MCF 10A (cell line): Measurements from ENCODE around the gene TTC34. TPM values are rescaled to one million over a fixed set of nuclear protein-coding genes. Genes with fewer than 3 reads are reported as not detected.
"Not testable (repeated sequence)": the region's sequence is repeated elsewhere in the genome, so short reads cannot be mapped to it uniquely, and the experiment has no call there.

ENCODE experiments used
- BruUV-seq: library from RNA; stranded (reverse); fragments of 400-500 nt; replicated peaks from 2 replicates; lab custom pipeline; 2021; lab: Mats Ljungman, UMichigan
- CTCF ChIA-PET: fragments of 300-600 bp; sonication (Branson Sonifier 250); formaldehyde crosslinking; extraction: SDS; loops from one replicate; lab custom pipeline; 2021; ENCODE audit warnings: antibody characterized with exemption, inconsistent platforms; lab: Yijun Ruan, JAX
- POLR2A ChIA-PET: fragments of 300-600, 350-650 bp; sonication (Branson Sonifier 250); formaldehyde crosslinking; extraction: SDS; loops from one replicate; lab custom pipeline; 2020; ENCODE audit warnings: antibody characterized with exemption, inconsistent platforms; lab: Yijun Ruan, JAX
- DNase-seq: peaks from one replicate; pipeline ENCODE4 v3.0.0-alpha.2; 2018; ENCODE audit not compliant: unreplicated experiment
- H3K27ac Mint-ChIP-seq: one replicate; pipeline ENCODE4 v1.8.0; 2022; ENCODE audit warnings: mild to moderate bottlenecking, low read depth, mixed read lengths; ENCODE audit not compliant: unreplicated experiment
- H3K27me3 Mint-ChIP-seq: one replicate; pipeline ENCODE4 v1.8.0; 2022; ENCODE audit warnings: mixed read lengths; ENCODE audit not compliant: insufficient read depth, unreplicated experiment
- H3K36me3 Mint-ChIP-seq: one replicate; pipeline ENCODE4 v1.8.0; 2022; ENCODE audit warnings: mild to moderate bottlenecking, moderate library complexity, mixed read lengths; ENCODE audit not compliant: insufficient read depth, unreplicated experiment
- H3K4me1 Mint-ChIP-seq: one replicate; pipeline ENCODE4 v1.8.0; 2022; ENCODE audit warnings: mixed read lengths; ENCODE audit not compliant: insufficient read depth, unreplicated experiment
- H3K4me3 Mint-ChIP-seq: one replicate; pipeline ENCODE4 v1.8.0; 2022; ENCODE audit warnings: mild to moderate bottlenecking, moderate library complexity, mixed read lengths; ENCODE audit not compliant: unreplicated experiment
- H3K9me3 Mint-ChIP-seq: one replicate; pipeline ENCODE4 v1.8.0; 2022; ENCODE audit warnings: mixed read lengths; ENCODE audit not compliant: unreplicated experiment
- intact Hi-C: fragments of 100-400 bp; cut with micrococcal nuclease; formaldehyde crosslinking; loops from 2 replicates; pipeline ENCODE4 v1.14.1; 2022
- total RNA-seq: library from RNA; stranded (reverse); gene quantifications from 2 replicates; pipeline ENCODE4 v1.2.3, GENCODE V29; 2022

The TTC34 gene
- total RNA-seq, 1 experiment from 2014 or later, result 0.47 TPM

GRCh38 chr1:2657909-2658308 is 143.6 kb downstream of the TTC34 start:
- H3K27ac Mint-ChIP-seq, POLR2A ChIA-PET, DNase-seq, H3K4me3 Mint-ChIP-seq, H3K4me1 Mint-ChIP-seq, H3K9me3 Mint-ChIP-seq, H3K36me3 Mint-ChIP-seq, intact Hi-C loops, BruUV-seq, CTCF ChIA-PET, H3K27me3 Mint-ChIP-seq: not testable (repeated sequence)

- H3K4me1 Mint-ChIP-seq, CTCF ChIA-PET, H3K9me3 Mint-ChIP-seq, BruUV-seq, H3K36me3 Mint-ChIP-seq, H3K4me3 Mint-ChIP-seq, POLR2A ChIA-PET, DNase-seq, intact Hi-C loops, H3K27ac Mint-ChIP-seq, H3K27me3 Mint-ChIP-seq: not testable (repeated sequence)
Observed at GRCh38 chr1:2657124-2657523, 144.4 kb downstream of the TTC34 start.

- intact Hi-C loops, H3K36me3 Mint-ChIP-seq, H3K4me3 Mint-ChIP-seq, DNase-seq, H3K4me1 Mint-ChIP-seq, BruUV-seq, POLR2A ChIA-PET, H3K9me3 Mint-ChIP-seq, CTCF ChIA-PET, H3K27ac Mint-ChIP-seq, H3K27me3 Mint-ChIP-seq: not testable (repeated sequence)
Observed at GRCh38 chr1:2655598-2656434, 145.7 kb downstream of the TTC34 start.

GRCh38 chr1:2654443-2654948 is 147.0 kb downstream of the TTC34 start:
- intact Hi-C loops, H3K9me3 Mint-ChIP-seq, H3K36me3 Mint-ChIP-seq, H3K4me3 Mint-ChIP-seq, POLR2A ChIA-PET, DNase-seq, CTCF ChIA-PET, H3K4me1 Mint-ChIP-seq, H3K27me3 Mint-ChIP-seq, H3K27ac Mint-ChIP-seq, BruUV-seq: not testable (repeated sequence)

GRCh38 chr1:2653741-2654442 is 147.6 kb downstream of the TTC34 start:
- H3K4me1 Mint-ChIP-seq, POLR2A ChIA-PET, intact Hi-C loops, DNase-seq, H3K27ac Mint-ChIP-seq, CTCF ChIA-PET, BruUV-seq, H3K4me3 Mint-ChIP-seq, H3K27me3 Mint-ChIP-seq, H3K36me3 Mint-ChIP-seq, H3K9me3 Mint-ChIP-seq: not testable (repeated sequence)

GRCh38 chr1:2652926-2653571 is 148.4 kb downstream of the TTC34 start:
- POLR2A ChIA-PET, BruUV-seq, CTCF ChIA-PET, H3K27ac Mint-ChIP-seq, H3K27me3 Mint-ChIP-seq, H3K36me3 Mint-ChIP-seq, H3K4me1 Mint-ChIP-seq, H3K9me3 Mint-ChIP-seq, DNase-seq, H3K4me3 Mint-ChIP-seq, intact Hi-C loops: not testable (repeated sequence)

- not testable (repeated sequence) for H3K9me3 Mint-ChIP-seq, H3K27me3 Mint-ChIP-seq, H3K4me3 Mint-ChIP-seq
Observed at GRCh38 chr1:2652152-2652925, 149.2 kb downstream of the TTC34 start.

More at GRCh38 chr1:2652152-2652925, 149.2 kb downstream of the TTC34 start:
- CTCF ChIA-PET, intact Hi-C loops, H3K4me1 Mint-ChIP-seq, DNase-seq, H3K27ac Mint-ChIP-seq, H3K36me3 Mint-ChIP-seq, POLR2A ChIA-PET, BruUV-seq: not testable (repeated sequence)
